Measurements from ENCODE around the gene ADM2.

DNA sequence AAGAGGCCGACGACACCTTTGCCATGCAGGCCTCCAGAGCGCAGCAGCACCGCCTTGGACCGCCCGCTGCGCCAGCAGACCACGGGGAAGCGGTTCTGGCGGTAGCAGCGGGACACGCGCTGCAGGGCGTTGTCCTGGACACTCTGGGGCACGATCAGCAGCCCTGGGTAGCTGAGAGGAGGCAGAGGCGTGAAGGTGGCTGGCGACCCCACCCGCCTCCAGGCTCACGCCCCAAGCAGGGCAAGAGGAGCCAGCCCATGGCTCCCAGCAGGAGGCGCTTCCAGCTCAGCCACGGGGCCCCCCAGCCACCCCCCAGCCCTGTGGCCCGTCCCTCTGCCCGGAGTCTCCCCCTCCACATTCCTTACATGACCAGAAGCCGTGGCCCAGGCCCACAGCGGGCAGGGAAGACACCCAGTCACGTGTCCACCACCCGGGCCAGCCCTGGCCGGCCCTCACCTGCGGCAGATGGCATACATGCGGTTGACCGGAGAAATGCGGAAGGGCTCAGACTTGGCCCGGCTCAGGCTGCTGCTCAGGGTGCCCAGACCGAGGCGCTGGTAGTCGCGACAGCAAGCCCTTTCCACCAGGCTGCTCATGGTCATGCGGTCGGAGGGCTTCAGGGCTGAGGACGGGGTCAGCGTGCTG is 21.7 kb upstream of the ADM2 start:
- no peak for TF ChIP-seq BHLHE40 (IDR thresholded peaks at IDR 0.05; ENCODE audit: borderline replicate concordance)
- no peak for TF ChIP-seq SUZ12 (IDR thresholded peaks at IDR 0.05)
- TF ChIP-seq FOXK2 (IDR thresholded peaks at IDR 0.05): no peak

Measured in HEK293T (cell line).